Gastroesophageal sphincter (tissue), 3 donors: ENCODE measurements around the gene SSTR3.

Source experiments
- EP300 ChIP-seq: sonication (generic); formaldehyde crosslinking; IDR thresholded peaks from one replicate; pipeline ENCODE4 v1.6.1; 2017; ENCODE audit warnings: antibody characterized with exemption, mild to moderate bottlenecking
- POLR2A ChIP-seq, 2 donors: fragments of 450-650 bp; IDR thresholded peaks; one replicate each; pipeline ENCODE4 v1.6.1; 2017; ENCODE audit warnings: antibody characterized with exemption in 2 of 2, mild to moderate bottlenecking in 2 of 2, moderate library complexity in 1 of 2
- TF ChIP-seq, protein P1 (sequence below), 4 experiments: fragments of 200-600 bp in 2 of 4; fragments of 450-650 bp in 2 of 4; sonication (generic) in 1 of 4; IDR thresholded peaks; one replicate each; pipeline ENCODE4 v1.5.1; 2017 to 2019; ENCODE audit warnings: antibody characterized with exemption in 4 of 4, mild to moderate bottlenecking in 2 of 4, moderate library complexity in 2 of 4

DNA sequence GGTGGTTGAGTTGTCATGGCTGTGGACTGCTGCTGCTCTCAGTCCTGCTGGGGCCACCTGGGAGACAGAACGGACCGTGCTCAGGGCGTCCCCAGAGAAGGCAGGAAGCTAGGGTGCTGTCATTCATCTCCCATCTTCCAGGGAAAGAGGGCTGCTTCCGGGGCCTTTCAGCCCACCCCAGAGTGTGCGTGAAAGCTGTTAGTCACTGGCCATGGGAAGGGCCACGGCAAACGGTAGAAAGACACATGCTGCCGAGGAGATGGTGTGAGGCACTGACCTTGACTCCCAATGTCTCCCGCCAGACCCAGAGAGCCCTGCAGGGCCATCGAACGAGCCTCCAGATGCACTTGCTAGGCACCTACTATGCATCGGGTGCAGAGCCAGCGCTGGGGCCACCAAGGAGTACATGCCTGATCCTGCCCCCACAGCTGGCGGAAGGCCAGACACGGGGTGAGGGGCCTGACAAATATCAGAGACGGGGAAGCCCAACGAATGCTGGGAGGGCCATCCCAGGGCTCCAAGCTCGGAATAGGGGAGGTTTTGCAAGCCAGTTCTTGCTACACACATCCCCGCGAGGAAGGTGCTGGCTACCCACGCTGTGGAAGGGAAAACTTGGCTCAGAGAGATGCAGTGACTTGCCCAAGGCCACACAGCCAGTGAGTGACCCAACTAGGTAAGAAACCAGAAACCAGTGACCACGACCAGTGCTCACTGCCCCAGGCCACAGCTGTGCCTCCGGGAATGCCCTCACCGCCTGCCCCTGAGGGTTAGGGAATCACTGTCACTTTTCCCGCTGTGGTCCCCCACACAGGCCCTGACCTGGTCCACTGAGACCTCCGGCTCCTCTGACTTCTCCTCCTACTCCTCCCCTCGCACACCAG is 21.7 kb upstream of the SSTR3 start:
- TF ChIP-seq EP300 (no peak), POLR2A (IDR thresholded peaks at IDR 0.05) (no peak)
- TF ChIP-seq, protein P1, sequence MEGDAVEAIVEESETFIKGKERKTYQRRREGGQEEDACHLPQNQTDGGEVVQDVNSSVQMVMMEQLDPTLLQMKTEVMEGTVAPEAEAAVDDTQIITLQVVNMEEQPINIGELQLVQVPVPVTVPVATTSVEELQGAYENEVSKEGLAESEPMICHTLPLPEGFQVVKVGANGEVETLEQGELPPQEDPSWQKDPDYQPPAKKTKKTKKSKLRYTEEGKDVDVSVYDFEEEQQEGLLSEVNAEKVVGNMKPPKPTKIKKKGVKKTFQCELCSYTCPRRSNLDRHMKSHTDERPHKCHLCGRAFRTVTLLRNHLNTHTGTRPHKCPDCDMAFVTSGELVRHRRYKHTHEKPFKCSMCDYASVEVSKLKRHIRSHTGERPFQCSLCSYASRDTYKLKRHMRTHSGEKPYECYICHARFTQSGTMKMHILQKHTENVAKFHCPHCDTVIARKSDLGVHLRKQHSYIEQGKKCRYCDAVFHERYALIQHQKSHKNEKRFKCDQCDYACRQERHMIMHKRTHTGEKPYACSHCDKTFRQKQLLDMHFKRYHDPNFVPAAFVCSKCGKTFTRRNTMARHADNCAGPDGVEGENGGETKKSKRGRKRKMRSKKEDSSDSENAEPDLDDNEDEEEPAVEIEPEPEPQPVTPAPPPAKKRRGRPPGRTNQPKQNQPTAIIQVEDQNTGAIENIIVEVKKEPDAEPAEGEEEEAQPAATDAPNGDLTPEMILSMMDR (IDR thresholded peaks at IDR 0.05): no peak
